ENCODE data around the gene VTCN1. TPM values are rescaled to one million over a fixed set of nuclear protein-coding genes. Genes with fewer than 3 reads are reported as not detected.
"Not testable (repeated sequence)": the region's sequence is repeated elsewhere in the genome, so short reads cannot be mapped to it uniquely, and the experiment has no call there.

The VTCN1 gene
- total RNA-seq, 1 donor from 2014 or later = not detected

DNA sequence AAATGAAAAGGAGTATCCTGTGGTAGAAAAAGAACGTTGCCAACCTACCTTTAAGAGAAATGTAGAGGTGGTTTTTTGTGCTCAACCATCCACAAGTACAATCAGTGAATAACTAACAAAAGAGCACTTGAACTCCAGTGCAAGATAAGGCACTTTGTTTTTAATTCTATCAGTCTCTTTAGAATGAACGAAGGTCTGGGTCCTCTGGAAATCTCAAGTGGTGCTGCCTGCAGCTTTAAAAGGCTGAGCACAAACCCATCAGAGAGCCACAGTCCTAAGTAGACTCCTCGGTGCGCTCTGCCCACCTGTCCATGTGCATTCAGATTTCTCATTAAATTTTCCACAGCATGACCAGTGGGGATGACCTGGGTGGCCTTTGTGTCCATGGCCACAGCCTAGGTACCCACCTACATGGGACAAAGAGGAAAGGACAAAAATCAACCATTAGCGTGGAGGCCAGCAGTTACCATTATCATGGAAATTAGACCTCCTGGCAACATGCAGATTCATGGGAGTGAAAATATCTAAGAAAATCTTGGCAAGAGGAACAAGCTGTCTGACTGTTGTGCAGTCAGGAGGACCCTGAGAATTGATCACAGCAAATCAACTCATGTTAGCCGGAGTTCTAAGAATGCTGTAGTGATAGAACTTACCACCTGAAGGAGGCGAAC, 98.5 kb downstream of the VTCN1 start:
- H3K36me3 ChIP-seq (ENCODE audit: control insufficient read depth in 3 of 3, insufficient read depth in 3 of 3, low read length in 3 of 3) = peaks cover 33 to 74% (median 60%) of the 10 kb centered on the region in 3 donors

DNA sequence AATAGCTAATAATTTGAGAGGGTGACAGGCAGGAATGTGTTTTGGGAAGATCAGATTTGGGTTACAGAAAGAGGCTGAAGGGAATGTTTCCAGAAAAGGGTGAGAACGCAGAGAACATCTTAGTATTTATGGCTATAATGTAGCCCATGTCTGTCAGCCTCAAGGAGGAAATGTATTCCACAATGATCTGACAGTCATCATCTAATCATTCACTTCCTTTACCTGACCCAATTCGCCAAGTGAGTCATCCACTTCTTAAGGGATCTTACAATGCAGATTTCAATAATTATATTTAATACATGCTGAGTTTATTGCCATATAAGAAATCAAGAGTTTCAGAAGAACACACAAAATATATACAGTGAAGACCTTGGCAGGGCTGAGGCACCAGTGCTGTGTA, 100.0 kb downstream of the VTCN1 start:
- no peak overlapping the region for H3K9ac ChIP-seq (ENCODE audit: low read depth in 1 of 3, low read length in 3 of 3)
- H3K9me3 ChIP-seq (ENCODE audit: control insufficient read depth in 3 of 3, low read length in 3 of 3) = no peaks in the 10 kb centered on the region
- H3K4me3 ChIP-seq (ENCODE audit: low read length in 3 of 3) = no peak overlapping the region
- peaks cover 36 to 79% (median 62%) of the 10 kb centered on the region in 3 donors for H3K36me3 ChIP-seq (ENCODE audit: control insufficient read depth in 3 of 3, insufficient read depth in 3 of 3, low read length in 3 of 3)
- no peaks in the 10 kb centered on the region for H3K27me3 ChIP-seq (ENCODE audit: control insufficient read depth in 3 of 3, insufficient read depth in 3 of 3, low read length in 3 of 3)
- peaks cover 0 to 3% (median 0%) of the 10 kb centered on the region in 3 donors for H3K4me1 ChIP-seq (ENCODE audit: control insufficient read depth in 3 of 3, insufficient read depth in 3 of 3, low read length in 3 of 3)
- no peak overlapping the region for H3K27ac ChIP-seq (ENCODE audit: low read depth, low read length)

More for the DNA sequence above, 98.5 kb downstream of the VTCN1 start:
- H3K9me3 ChIP-seq (ENCODE audit: control insufficient read depth in 3 of 3, low read length in 3 of 3) = no peaks in the 10 kb centered on the region
- no peaks in the 10 kb centered on the region for H3K27me3 ChIP-seq (ENCODE audit: control insufficient read depth in 3 of 3, insufficient read depth in 3 of 3, low read length in 3 of 3)
- H3K4me1 ChIP-seq (ENCODE audit: control insufficient read depth in 3 of 3, insufficient read depth in 3 of 3, low read length in 3 of 3) = peaks cover 7 to 12% (median 7%) of the 10 kb centered on the region in 3 donors
- no peak overlapping the region for H3K27ac ChIP-seq (ENCODE audit: low read depth, low read length)
- H3K4me3 ChIP-seq (ENCODE audit: low read length in 3 of 3) = no peak overlapping the region
- H3K9ac ChIP-seq (ENCODE audit: low read depth in 1 of 3, low read length in 3 of 3) = no peak overlapping the region

DNA sequence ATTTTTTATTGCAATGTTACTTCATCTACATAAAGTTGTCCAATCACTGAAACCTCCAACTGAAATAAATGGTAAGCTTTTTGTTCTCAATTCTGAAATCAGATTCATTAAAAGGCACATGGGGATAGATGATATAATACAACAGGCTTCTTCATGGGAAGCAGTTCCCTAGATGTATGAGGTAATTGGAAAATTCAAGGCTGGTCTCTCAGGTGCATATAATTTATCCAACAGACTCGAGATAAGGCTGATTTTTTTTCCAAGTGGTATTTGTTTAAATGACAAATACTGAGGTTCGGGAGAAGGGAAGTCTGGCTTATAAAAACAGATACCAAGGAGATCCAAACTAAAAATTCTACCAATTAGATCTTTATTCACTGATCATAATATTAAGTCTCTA, 103.4 kb downstream of the VTCN1 start:
- Histone ChIP-seq H3K9ac (ENCODE audit: low read depth in 1 of 3, low read length in 3 of 3) (no peak overlapping the region), H3K4me1 (ENCODE audit: control insufficient read depth in 3 of 3, insufficient read depth in 3 of 3, low read length in 3 of 3) (no peaks in the 10 kb centered on the region), H3K27ac (ENCODE audit: low read depth, low read length) (no peak overlapping the region), H3K4me3 (ENCODE audit: low read length in 3 of 3) (no peak overlapping the region), H3K27me3 (ENCODE audit: control insufficient read depth in 3 of 3, insufficient read depth in 3 of 3, low read length in 3 of 3) (no peaks in the 10 kb centered on the region), H3K9me3 (ENCODE audit: control insufficient read depth in 3 of 3, low read length in 3 of 3) (no peaks in the 10 kb centered on the region), H3K36me3 (ENCODE audit: control insufficient read depth in 3 of 3, insufficient read depth in 3 of 3, low read length in 3 of 3) (peaks cover 13 to 53% (median 37%) of the 10 kb centered on the region in 3 donors)

DNA sequence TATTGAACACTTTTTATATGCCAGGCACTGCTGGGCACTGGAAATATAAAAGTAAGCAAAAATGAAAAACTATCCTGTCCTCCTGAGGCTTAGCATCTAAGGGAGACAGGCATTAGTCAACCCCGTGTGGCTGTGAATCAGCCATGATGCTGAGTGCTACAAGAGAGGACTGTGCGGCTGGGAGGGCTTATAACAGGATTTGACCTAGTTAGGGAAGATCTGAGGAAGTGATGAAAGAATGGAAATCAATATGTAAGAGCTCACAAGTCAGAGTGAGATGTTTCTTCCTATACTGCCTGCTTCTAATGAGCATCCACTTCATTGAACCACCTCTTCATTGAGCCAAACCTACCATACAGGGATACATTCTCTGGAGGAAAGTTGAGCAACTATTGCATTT, 104.2 kb downstream of the VTCN1 start:
- H3K27me3 ChIP-seq (ENCODE audit: control insufficient read depth in 3 of 3, insufficient read depth in 3 of 3, low read length in 3 of 3) = no peaks in the 10 kb centered on the region
- H3K4me3 ChIP-seq (ENCODE audit: low read length in 3 of 3) = no peak overlapping the region
- H3K36me3 ChIP-seq (ENCODE audit: control insufficient read depth in 3 of 3, insufficient read depth in 3 of 3, low read length in 3 of 3) = peaks cover 7 to 46% (median 32%) of the 10 kb centered on the region in 3 donors
- H3K9me3 ChIP-seq (ENCODE audit: control insufficient read depth in 3 of 3, low read length in 3 of 3) = no peaks in the 10 kb centered on the region
- no peak overlapping the region for H3K27ac ChIP-seq (ENCODE audit: low read depth, low read length)
- H3K9ac ChIP-seq (ENCODE audit: low read depth in 1 of 3, low read length in 3 of 3) = no peak overlapping the region
- H3K4me1 ChIP-seq (ENCODE audit: control insufficient read depth in 3 of 3, insufficient read depth in 3 of 3, low read length in 3 of 3) = no peaks in the 10 kb centered on the region

DNA sequence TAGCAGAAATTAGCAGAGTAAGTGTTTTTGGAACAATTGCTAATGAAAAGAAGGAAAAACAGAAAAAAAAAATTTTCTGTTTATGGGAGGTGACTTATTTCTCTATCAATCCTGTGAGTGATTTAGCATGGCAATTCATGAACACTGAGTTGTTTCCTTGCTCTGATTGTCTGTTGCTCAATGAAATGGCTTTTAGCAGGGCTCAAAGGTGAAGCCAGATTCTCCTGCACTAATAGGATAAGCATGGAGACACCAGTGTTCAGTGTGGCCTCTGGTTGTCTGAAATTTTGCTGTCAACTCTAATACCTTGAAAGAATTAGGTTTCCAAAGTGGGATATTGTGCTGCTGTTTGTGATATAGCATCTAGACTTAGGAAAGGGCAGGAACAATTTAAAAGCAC, 105.0 kb downstream of the VTCN1 start:
- H3K4me3 ChIP-seq (ENCODE audit: low read length in 3 of 3) = no peak overlapping the region
- no peaks in the 10 kb centered on the region for H3K4me1 ChIP-seq (ENCODE audit: control insufficient read depth in 3 of 3, insufficient read depth in 3 of 3, low read length in 3 of 3)
- H3K27ac ChIP-seq (ENCODE audit: low read depth, low read length) = no peak overlapping the region
- H3K27me3 ChIP-seq (ENCODE audit: control insufficient read depth in 3 of 3, insufficient read depth in 3 of 3, low read length in 3 of 3) = no peaks in the 10 kb centered on the region
- no peak overlapping the region for H3K9ac ChIP-seq (ENCODE audit: low read depth in 1 of 3, low read length in 3 of 3)
- H3K36me3 ChIP-seq (ENCODE audit: control insufficient read depth in 3 of 3, insufficient read depth in 3 of 3, low read length in 3 of 3) = peaks cover 5 to 39% (median 29%) of the 10 kb centered on the region in 3 donors
- H3K9me3 ChIP-seq (ENCODE audit: control insufficient read depth in 3 of 3, low read length in 3 of 3) = no peaks in the 10 kb centered on the region

DNA sequence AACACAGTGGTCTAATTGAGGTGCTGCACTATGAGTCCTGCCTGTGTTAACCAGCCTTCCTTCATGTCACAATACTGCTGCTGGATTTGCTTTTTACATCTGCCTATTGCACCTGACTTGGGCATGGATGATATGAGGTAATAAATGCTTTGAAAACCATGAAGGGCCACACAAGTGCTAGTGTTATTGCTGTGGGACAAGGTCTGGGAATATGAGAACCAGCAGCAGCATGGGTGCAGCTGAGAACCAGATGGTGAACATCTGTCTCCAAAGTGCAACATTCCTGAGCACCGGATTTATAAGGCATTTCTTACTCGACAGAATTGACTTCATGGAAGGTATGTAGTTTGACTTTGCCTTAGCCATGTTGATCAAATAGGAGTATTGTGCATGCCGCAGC, 105.7 kb downstream of the VTCN1 start:
- H3K9me3 ChIP-seq (ENCODE audit: control insufficient read depth in 3 of 3, low read length in 3 of 3) = no peaks in the 10 kb centered on the region
- no peak overlapping the region for H3K27ac ChIP-seq (ENCODE audit: low read depth, low read length)
- no peak overlapping the region for H3K9ac ChIP-seq (ENCODE audit: low read depth in 1 of 3, low read length in 3 of 3)
- no peaks in the 10 kb centered on the region for H3K4me1 ChIP-seq (ENCODE audit: control insufficient read depth in 3 of 3, insufficient read depth in 3 of 3, low read length in 3 of 3)
- H3K36me3 ChIP-seq (ENCODE audit: control insufficient read depth in 3 of 3, insufficient read depth in 3 of 3, low read length in 3 of 3) = peaks cover 3 to 37% (median 24%) of the 10 kb centered on the region in 3 donors
- H3K27me3 ChIP-seq (ENCODE audit: control insufficient read depth in 3 of 3, insufficient read depth in 3 of 3, low read length in 3 of 3) = no peaks in the 10 kb centered on the region
- H3K4me3 ChIP-seq (ENCODE audit: low read length in 3 of 3) = no peak overlapping the region

DNA sequence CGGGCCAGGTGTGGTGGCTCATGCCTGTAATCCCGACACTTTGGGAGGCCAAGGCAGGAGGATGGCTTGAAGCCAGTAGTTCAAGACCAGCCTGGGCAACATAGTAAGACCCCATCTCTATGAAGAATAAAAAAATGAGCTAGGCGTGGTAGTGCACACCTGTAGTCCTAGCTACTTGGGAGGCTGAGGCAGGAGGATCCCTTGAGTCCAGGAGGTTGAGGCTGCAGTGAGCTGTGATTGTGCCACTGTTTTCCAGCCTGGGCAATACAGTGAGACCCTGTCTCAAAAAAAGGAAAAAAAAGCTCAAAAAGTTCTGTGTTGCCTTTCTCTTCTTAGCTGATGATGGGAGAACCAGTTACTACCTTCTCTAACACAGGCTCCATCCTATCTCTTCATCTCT, 108.9 kb downstream of the VTCN1 start:
- H3K9ac ChIP-seq (ENCODE audit: low read depth in 1 of 3, low read length in 3 of 3); H3K9me3 ChIP-seq (ENCODE audit: control insufficient read depth in 3 of 3, low read length in 3 of 3); H3K4me1 ChIP-seq (ENCODE audit: control insufficient read depth in 3 of 3, insufficient read depth in 3 of 3, low read length in 3 of 3); H3K27me3 ChIP-seq (ENCODE audit: control insufficient read depth in 3 of 3, insufficient read depth in 3 of 3, low read length in 3 of 3); H3K27ac ChIP-seq (ENCODE audit: low read depth, low read length); H3K4me3 ChIP-seq (ENCODE audit: low read length in 3 of 3): not testable (repeated sequence)
- peaks cover 3 to 19% (median 10%) of the 10 kb centered on the region in 3 donors for H3K36me3 ChIP-seq (ENCODE audit: control insufficient read depth in 3 of 3, insufficient read depth in 3 of 3, low read length in 3 of 3)

DNA sequence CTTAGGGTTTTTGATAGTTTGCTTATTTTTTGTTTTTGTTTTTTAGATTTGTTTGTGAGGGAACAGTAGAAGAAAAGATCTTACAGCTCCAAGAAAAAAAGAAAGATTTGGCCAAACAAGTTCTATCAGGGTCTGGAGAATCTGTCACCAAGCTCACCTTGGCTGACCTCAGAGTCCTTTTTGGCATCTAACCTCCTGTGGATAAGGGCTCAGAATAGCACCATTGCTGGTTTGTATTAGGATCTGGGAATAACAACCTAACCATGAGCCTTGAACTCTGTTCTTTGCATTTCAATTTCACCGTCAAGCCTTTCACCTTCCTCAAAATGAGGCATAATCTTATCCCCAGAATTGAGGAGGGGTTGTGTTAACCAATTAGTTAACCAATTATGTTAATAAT, 109.4 kb downstream of the VTCN1 start:
- Histone ChIP-seq H3K9me3 (ENCODE audit: control insufficient read depth in 3 of 3, low read length in 3 of 3) (no peaks in the 10 kb centered on the region), H3K9ac (ENCODE audit: low read depth in 1 of 3, low read length in 3 of 3) (no peak overlapping the region), H3K27me3 (ENCODE audit: control insufficient read depth in 3 of 3, insufficient read depth in 3 of 3, low read length in 3 of 3) (no peaks in the 10 kb centered on the region), H3K36me3 (ENCODE audit: control insufficient read depth in 3 of 3, insufficient read depth in 3 of 3, low read length in 3 of 3) (peaks cover 0 to 13% (median 5%) of the 10 kb centered on the region in 3 donors), H3K4me3 (ENCODE audit: low read length in 3 of 3) (no peak overlapping the region), H3K27ac (ENCODE audit: low read depth, low read length) (no peak overlapping the region), H3K4me1 (ENCODE audit: control insufficient read depth in 3 of 3, insufficient read depth in 3 of 3, low read length in 3 of 3) (peaks cover 5 to 8% (median 6%) of the 10 kb centered on the region in 3 donors)

DNA sequence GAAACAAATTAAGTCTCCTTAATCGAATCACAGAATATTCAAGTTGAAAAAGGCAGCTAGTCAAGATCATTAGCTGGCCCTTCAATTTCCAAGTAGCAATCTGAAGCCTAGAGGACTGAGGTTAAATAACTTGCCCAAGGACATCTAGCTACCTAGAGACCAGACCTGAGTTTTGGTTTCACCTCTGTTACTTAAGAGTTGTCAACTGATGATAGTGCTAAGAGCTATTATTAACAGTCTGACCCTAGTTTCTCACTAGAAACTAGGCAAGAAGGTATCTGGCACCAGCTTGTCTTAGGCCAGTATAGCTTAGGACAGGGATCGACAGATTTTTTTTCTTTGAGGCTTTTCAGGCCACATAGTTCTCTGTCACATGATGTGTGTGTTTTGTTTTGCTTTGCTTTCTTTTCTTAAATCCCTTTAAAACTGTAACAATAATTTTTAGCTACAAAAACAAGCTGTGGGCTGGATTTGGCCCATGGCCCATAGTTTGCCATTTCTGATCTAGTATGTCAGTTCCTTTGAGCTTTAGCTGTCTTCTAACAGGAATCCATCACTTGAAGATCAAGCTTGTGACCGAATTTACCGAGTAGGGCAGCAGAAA, 112.3 kb downstream of the VTCN1 start:
- H3K27me3 ChIP-seq (ENCODE audit: control insufficient read depth in 3 of 3, insufficient read depth in 3 of 3, low read length in 3 of 3) = no peaks in the 10 kb centered on the region
- H3K9me3 ChIP-seq (ENCODE audit: control insufficient read depth in 3 of 3, low read length in 3 of 3) = no peaks in the 10 kb centered on the region
- H3K9ac ChIP-seq (ENCODE audit: low read depth in 1 of 3, low read length in 3 of 3) = no peak overlapping the region
- H3K4me3 ChIP-seq (ENCODE audit: low read length in 3 of 3) = no peak overlapping the region
- no peak overlapping the region for H3K27ac ChIP-seq (ENCODE audit: low read depth, low read length)
- H3K4me1 ChIP-seq (ENCODE audit: control insufficient read depth in 3 of 3, insufficient read depth in 3 of 3, low read length in 3 of 3) = peaks cover 14 to 21% (median 19%) of the 10 kb centered on the region in 3 donors
- H3K36me3 ChIP-seq (ENCODE audit: control insufficient read depth in 3 of 3, insufficient read depth in 3 of 3, low read length in 3 of 3) = peaks cover 0 to 7% (median 2%) of the 10 kb centered on the region in 3 donors

DNA sequence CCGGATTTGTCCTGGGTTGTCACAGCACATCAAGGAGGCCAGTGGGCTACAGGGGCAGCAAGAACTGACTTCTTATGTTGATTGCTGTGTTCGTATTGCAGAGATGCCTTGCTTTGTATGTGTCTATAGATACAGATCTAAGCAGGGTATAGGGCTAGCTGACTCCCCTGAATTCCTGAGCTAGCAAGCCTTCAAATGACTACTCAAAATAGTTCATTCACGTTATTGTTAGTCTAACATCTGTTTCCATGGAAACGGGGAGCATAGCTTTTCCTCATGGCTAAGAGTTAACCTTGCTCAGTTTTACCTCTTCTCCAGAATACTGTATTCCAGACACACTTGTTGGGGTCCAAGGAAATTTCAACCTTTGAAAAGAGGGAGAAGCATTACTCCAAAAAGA, 113.3 kb downstream of the VTCN1 start:
- no peak overlapping the region for H3K27ac ChIP-seq (ENCODE audit: low read depth, low read length)
- peaks cover 0 to 7% (median 2%) of the 10 kb centered on the region in 3 donors for H3K36me3 ChIP-seq (ENCODE audit: control insufficient read depth in 3 of 3, insufficient read depth in 3 of 3, low read length in 3 of 3)
- H3K9ac ChIP-seq (ENCODE audit: low read depth in 1 of 3, low read length in 3 of 3) = no peak overlapping the region
- peaks cover 24 to 30% (median 28%) of the 10 kb centered on the region in 3 donors for H3K4me1 ChIP-seq (ENCODE audit: control insufficient read depth in 3 of 3, insufficient read depth in 3 of 3, low read length in 3 of 3)
- H3K4me3 ChIP-seq (ENCODE audit: low read length in 3 of 3) = no peak overlapping the region
- H3K27me3 ChIP-seq (ENCODE audit: control insufficient read depth in 3 of 3, insufficient read depth in 3 of 3, low read length in 3 of 3) = no peaks in the 10 kb centered on the region
- no peaks in the 10 kb centered on the region for H3K9me3 ChIP-seq (ENCODE audit: control insufficient read depth in 3 of 3, low read length in 3 of 3)

Data from skeletal muscle tissue (tissue), 4 donors.